Fibroblast of lung (primary cell): Measurements from ENCODE around the gene LITAF. TPM values are rescaled to one million over a fixed set of nuclear protein-coding genes. Genes with fewer than 3 reads are reported as not detected.
A peak's percentile ranks its signal among the peaks of the same experiment; 100 is the strongest.

Source experiments
- DNase-seq, 2 donors: peaks; one replicate each; pipeline versions ENCODE4 v3.0.0 to v3.0.0-alpha.2; 2010; ENCODE audit warnings: low read depth in 2 of 2
- H2AFZ ChIP-seq: 2 replicates; pipeline ENCODE4 v1.5.1; 2012; ENCODE audit warnings: low read length, control low read depth, inconsistent platforms
- H3K27ac ChIP-seq: 2 replicates; pipeline ENCODE4 v1.5.1; 2011; ENCODE audit warnings: low read length, control low read depth; ENCODE audit not compliant: insufficient read depth
- H3K27me3 ChIP-seq: 2 replicates; pipeline ENCODE4 v1.5.1; 2011; ENCODE audit warnings: mild to moderate bottlenecking, low read length; ENCODE audit not compliant: control insufficient read depth, insufficient read depth
- H3K36me3 ChIP-seq: 2 replicates; pipeline ENCODE4 v1.5.1; 2011; ENCODE audit warnings: low read length; ENCODE audit not compliant: control insufficient read depth, insufficient read depth
- H3K4me1 ChIP-seq: 2 replicates; pipeline ENCODE4 v1.5.1; 2011; ENCODE audit warnings: low read length; ENCODE audit not compliant: control insufficient read depth, insufficient read depth; ENCODE audit errors: extremely low read depth
- H3K4me2 ChIP-seq: 2 replicates; pipeline ENCODE4 v1.5.1; 2011; ENCODE audit warnings: low read length, control low read depth; ENCODE audit not compliant: insufficient read depth; ENCODE audit errors: extremely low read depth
- H3K4me3 ChIP-seq, 4 experiments: fragments of 200-600 bp in 1 of 4; sonication (generic) in 1 of 4; replicated peaks in 1 of 4; 2 replicates each; pipeline ENCODE4 v1.5.1; 2011 to 2016; ENCODE audit warnings: low read length in 4 of 4, low read depth in 3 of 4, mild to moderate bottlenecking in 3 of 4, control low read depth in 2 of 4, inconsistent platforms in 1 of 4, mixed read lengths in 1 of 4; ENCODE audit not compliant: insufficient read depth in 1 of 4; ENCODE audit errors: control extremely low read depth in 1 of 4
- H3K79me2 ChIP-seq: 2 replicates; pipeline ENCODE4 v1.5.1; 2012; ENCODE audit warnings: mild to moderate bottlenecking, low read length, inconsistent platforms; ENCODE audit not compliant: control insufficient read depth, insufficient read depth
- H3K9ac ChIP-seq: 2 replicates; pipeline ENCODE4 v1.5.1; 2011; ENCODE audit warnings: mild to moderate bottlenecking, low read length, control low read depth; ENCODE audit not compliant: insufficient read depth
- H3K9me3 ChIP-seq: 2 replicates; pipeline ENCODE4 v1.5.1; 2012; ENCODE audit warnings: low read depth, low read length; ENCODE audit not compliant: control insufficient read depth, insufficient read depth
- H4K20me1 ChIP-seq: 2 replicates; pipeline ENCODE4 v1.5.1; 2011; ENCODE audit warnings: low read length; ENCODE audit not compliant: control insufficient read depth, insufficient read depth; ENCODE audit errors: extremely low read depth
- EZH2 ChIP-seq: IDR thresholded peaks from 2 replicates; pipeline ENCODE4 v1.5.1; 2012; ENCODE audit warnings: low read length, control low read depth, mild to moderate bottlenecking; ENCODE audit errors: missing control alignments
- polyA plus RNA-seq, 2 donors: library from polyadenylated mRNA; depleted of rRNA in 1 of 2; stranded (reverse) in 1 of 2; unstranded in 1 of 2; fragments of >200 nt; gene quantifications; 2 replicates each; pipeline ENCODE4 v1.2.1, GENCODE V29; 2011 to 2012; ENCODE audit warnings: missing spikeins in 1 of 2
- total RNA-seq: library from RNA; depleted of rRNA; stranded (reverse); fragments of >200 nt; gene quantifications from 2 replicates; pipeline ENCODE4 v1.2.1, GENCODE V29; 2014
- TF ChIP-seq, protein P1 (sequence below), 2 donors: IDR thresholded peaks in 1 of 2; conservative IDR thresholded peaks in 1 of 2; 1 replicate in 1 of 2; 2 replicates in 1 of 2; pipeline ENCODE4 v1.5.1; 2011 to 2012; ENCODE audit warnings: low read length in 2 of 2, control low read depth in 1 of 2, inconsistent platforms in 1 of 2, low read depth in 1 of 2, mild to moderate bottlenecking in 1 of 2

LITAF gene
- total and polyA plus RNA-seq, 2 donors (not counting 1 experiment from before 2014, with no cell fraction given), result 79.6 to 162 TPM

- Histone ChIP-seq H3K4me1 (peaks cover 14% of the 10 kb centered on the region), H3K9me3 (no peaks in the 10 kb centered on the region), H2AFZ (no peak overlapping the region), H4K20me1 (no peaks in the 10 kb centered on the region), H3K9ac (no peak overlapping the region), H3K4me3 (no peak overlapping the region), H3K4me2 (no peak overlapping the region), H3K27me3 (no peaks in the 10 kb centered on the region), H3K79me2 (no peaks in the 10 kb centered on the region), H3K36me3 (no peaks in the 10 kb centered on the region), H3K27ac (no peak overlapping the region)
- TF ChIP-seq, protein P1, sequence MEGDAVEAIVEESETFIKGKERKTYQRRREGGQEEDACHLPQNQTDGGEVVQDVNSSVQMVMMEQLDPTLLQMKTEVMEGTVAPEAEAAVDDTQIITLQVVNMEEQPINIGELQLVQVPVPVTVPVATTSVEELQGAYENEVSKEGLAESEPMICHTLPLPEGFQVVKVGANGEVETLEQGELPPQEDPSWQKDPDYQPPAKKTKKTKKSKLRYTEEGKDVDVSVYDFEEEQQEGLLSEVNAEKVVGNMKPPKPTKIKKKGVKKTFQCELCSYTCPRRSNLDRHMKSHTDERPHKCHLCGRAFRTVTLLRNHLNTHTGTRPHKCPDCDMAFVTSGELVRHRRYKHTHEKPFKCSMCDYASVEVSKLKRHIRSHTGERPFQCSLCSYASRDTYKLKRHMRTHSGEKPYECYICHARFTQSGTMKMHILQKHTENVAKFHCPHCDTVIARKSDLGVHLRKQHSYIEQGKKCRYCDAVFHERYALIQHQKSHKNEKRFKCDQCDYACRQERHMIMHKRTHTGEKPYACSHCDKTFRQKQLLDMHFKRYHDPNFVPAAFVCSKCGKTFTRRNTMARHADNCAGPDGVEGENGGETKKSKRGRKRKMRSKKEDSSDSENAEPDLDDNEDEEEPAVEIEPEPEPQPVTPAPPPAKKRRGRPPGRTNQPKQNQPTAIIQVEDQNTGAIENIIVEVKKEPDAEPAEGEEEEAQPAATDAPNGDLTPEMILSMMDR (conservative IDR thresholded peaks at IDR 0.05 in 1 of 2, IDR thresholded peaks at IDR 0.05 in 1 of 2; ENCODE audit: low read depth in 1 of 2, low read length in 2 of 2), result no peak
- TF ChIP-seq EZH2, result no peak
- DNase-seq, result no peak
Observed at GRCh38 chr16:11635113-11635652, 48.5 kb upstream of the LITAF start.

GRCh38 chr16:11634312-11634711 lies 47.6 kb upstream of the LITAF start:
- Histone ChIP-seq H3K27me3 (no peaks in the 10 kb centered on the region), H3K9me3 (no peaks in the 10 kb centered on the region), H3K27ac (no peak overlapping the region), H4K20me1 (no peaks in the 10 kb centered on the region), H3K79me2 (no peaks in the 10 kb centered on the region), H3K4me3 (no peak overlapping the region), H2AFZ (no peak overlapping the region), H3K4me2 (no peak overlapping the region), H3K9ac (no peak overlapping the region), H3K4me1 (peaks cover 9% of the 10 kb centered on the region), H3K36me3 (no peaks in the 10 kb centered on the region)
- no peak for DNase-seq
- TF ChIP-seq, protein P1 (conservative IDR thresholded peaks at IDR 0.05 in 1 of 2, IDR thresholded peaks at IDR 0.05 in 1 of 2; ENCODE audit: low read depth in 1 of 2, low read length in 2 of 2), result no peak
- TF ChIP-seq EZH2, result no peak

GRCh38 chr16:11633113-11633512 lies 46.4 kb upstream of the LITAF start:
- no peak overlapping the region for H3K4me2 ChIP-seq
- no peak for DNase-seq
- TF ChIP-seq EZH2, result no peak
- TF ChIP-seq, protein P1 (conservative IDR thresholded peaks at IDR 0.05 in 1 of 2, IDR thresholded peaks at IDR 0.05 in 1 of 2; ENCODE audit: low read depth in 1 of 2, low read length in 2 of 2), result no peak
- H3K36me3 ChIP-seq, result no peaks in the 10 kb centered on the region
- H3K79me2 ChIP-seq, result no peaks in the 10 kb centered on the region
- no peaks in the 10 kb centered on the region for H3K27me3 ChIP-seq
- peaks cover 9% of the 10 kb centered on the region for H3K4me1 ChIP-seq
- peak overlapping the region; percentile 32 for H3K9ac ChIP-seq
- H2AFZ ChIP-seq, result peak overlapping the region; percentile 24
- H3K27ac ChIP-seq, result peak overlapping the region; percentile 75
- H3K9me3 ChIP-seq, result no peaks in the 10 kb centered on the region
- no peak overlapping the region for H3K4me3 ChIP-seq
- H4K20me1 ChIP-seq, result no peaks in the 10 kb centered on the region
